ENCODE data around the gene HSF2.
A peak's percentile ranks its signal among the peaks of the same experiment; 100 is the strongest.

The HSF2 gene

GRCh38 chr6:122400462-122401089, 1.1 kb downstream of the HSF2 start:
- Histone ChIP-seq H3K4me3 (ENCODE audit: control insufficient read depth in 1 of 7, extremely low read depth in 1 of 7, insufficient read depth in 4 of 7, low read depth in 2 of 7, low read length in 6 of 7) (peak overlapping the region in 6 of 7 experiments; percentile 90 to 100 (median 94)), H3K27ac (ENCODE audit: insufficient read depth in 1 of 2, low read depth in 1 of 2, low read length in 2 of 2, poor library complexity in 1 of 2, severe bottlenecking in 2 of 2) (peak overlapping the region in 1 of 2 experiments; percentile 87), H3K9me3 (ENCODE audit: control extremely low read depth in 1 of 5, control insufficient read depth in 4 of 5, insufficient read depth in 2 of 5, low read depth in 1 of 5, low read length in 4 of 5) (no peaks in the 10 kb centered on the region), H3K27me3 (replicated peaks in 2 of 5; ENCODE audit: control insufficient read depth in 4 of 5, insufficient read depth in 5 of 5, low read length in 4 of 5) (no peaks in the 10 kb centered on the region), H3K36me3 (ENCODE audit: control insufficient read depth in 4 of 4, insufficient read depth in 4 of 4, low read length in 3 of 4) (peaks cover 0 to 2% (median 0%) of the 10 kb centered on the region in 4 experiments), H3K4me1 (ENCODE audit: control extremely low read depth in 1 of 4, control insufficient read depth in 4 of 4, insufficient read depth in 4 of 4, low read length in 3 of 4) (peaks cover 5 to 21% (median 11%) of the 10 kb centered on the region in 4 experiments)
- peak in 2 of 3 donors; percentile 6 to 9 for DNase-seq
- POLR2A ChIA-PET = no interaction called here
- CTCF ChIA-PET = interaction anchor here (1.2 kb wide), 1 partner anchor 38 kb away, joined by 3 read pairs; no protein-coding TSS in a partner anchor
- 79% methylated on average over 3 of the region's 4 CpGs for WGBS (ENCODE audit: insufficient coverage)

DNA sequence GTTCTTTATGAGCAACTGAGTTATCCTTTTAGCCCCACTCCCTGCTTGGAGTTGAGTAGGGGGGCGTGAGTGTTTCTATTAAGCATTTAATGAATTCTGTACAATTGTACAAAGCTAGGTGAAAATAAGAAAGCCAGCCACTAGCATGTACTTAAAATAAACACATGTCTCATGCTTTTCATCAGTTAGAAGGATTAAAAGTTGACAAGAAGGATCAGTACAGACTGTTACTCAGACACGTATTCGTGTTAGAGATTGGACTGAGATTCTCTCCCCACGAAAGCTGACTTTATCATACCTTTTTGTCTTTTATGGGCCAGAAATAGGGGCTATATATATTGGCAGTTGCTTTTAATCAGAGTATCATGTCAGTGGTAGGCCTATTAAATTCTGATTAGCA, 1.7 kb downstream of the HSF2 start:
- Histone ChIP-seq H3K27ac (ENCODE audit: insufficient read depth in 1 of 2, low read depth in 1 of 2, low read length in 2 of 2, poor library complexity in 1 of 2, severe bottlenecking in 2 of 2) (no peak overlapping the region), H3K4me3 (ENCODE audit: control insufficient read depth in 1 of 7, extremely low read depth in 1 of 7, insufficient read depth in 4 of 7, low read depth in 2 of 7, low read length in 6 of 7) (peak overlapping the region in 3 of 7 experiments; percentile 94 to 100 (median 99)), H3K27me3 (replicated peaks in 2 of 5; ENCODE audit: control insufficient read depth in 4 of 5, insufficient read depth in 5 of 5, low read length in 4 of 5) (no peaks in the 10 kb centered on the region), H3K36me3 (ENCODE audit: control insufficient read depth in 4 of 4, insufficient read depth in 4 of 4, low read length in 3 of 4) (peaks cover 0 to 2% (median 0%) of the 10 kb centered on the region in 4 experiments), H3K4me1 (ENCODE audit: control extremely low read depth in 1 of 4, control insufficient read depth in 4 of 4, insufficient read depth in 4 of 4, low read length in 3 of 4) (peaks cover 5 to 21% (median 11%) of the 10 kb centered on the region in 4 experiments), H3K9me3 (ENCODE audit: control extremely low read depth in 1 of 5, control insufficient read depth in 4 of 5, insufficient read depth in 2 of 5, low read depth in 1 of 5, low read length in 4 of 5) (no peaks in the 10 kb centered on the region)
- 100% methylated on average over 3 of the region's 4 CpGs for WGBS (ENCODE audit: insufficient coverage)
- DNase-seq = no peak
- CTCF ChIA-PET = interaction anchor here (1.1 to 1.3 kb wide), 3 partner anchors 19 to 46 kb away, joined by 3 to 4 read pairs (median 3); no protein-coding TSS in a partner anchor
- POLR2A ChIA-PET = no interaction called here

DNA sequence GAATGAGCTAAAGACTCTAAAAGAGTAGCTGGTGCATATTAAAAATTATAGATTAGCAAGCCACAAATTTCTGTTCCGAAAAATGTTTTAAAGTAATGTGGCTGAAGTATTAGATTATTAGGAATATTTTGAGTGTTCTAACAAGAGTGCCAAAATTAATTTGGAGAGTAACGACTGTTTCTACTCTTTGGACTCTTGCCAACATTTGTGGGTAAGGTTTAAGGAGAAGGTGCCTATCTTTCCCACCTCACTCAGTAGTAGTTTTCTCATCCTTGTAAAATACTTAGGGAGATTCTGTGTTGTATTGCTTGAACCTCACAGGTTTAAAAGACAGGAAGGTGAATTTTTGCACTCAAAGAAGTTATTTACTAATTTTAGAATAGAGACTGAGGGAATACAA, 5.0 kb downstream of the HSF2 start:
- H3K4me3 ChIP-seq (ENCODE audit: control insufficient read depth in 1 of 7, extremely low read depth in 1 of 7, insufficient read depth in 4 of 7, low read depth in 2 of 7, low read length in 6 of 7) = no peak overlapping the region
- ChIA-PET CTCF (interaction anchor here (1.6 kb wide), 1 partner anchor 14 kb away, joined by 4 read pairs; no protein-coding TSS in a partner anchor), POLR2A (interaction anchor here (1.3 kb wide), 1 partner anchor 14 kb away, joined by 4 read pairs; no protein-coding TSS in a partner anchor)
- peaks cover 5 to 18% (median 9%) of the 10 kb centered on the region in 4 experiments for H3K4me1 ChIP-seq (ENCODE audit: control extremely low read depth in 1 of 4, control insufficient read depth in 4 of 4, insufficient read depth in 4 of 4, low read length in 3 of 4)
- no peaks in the 10 kb centered on the region for H3K27me3 ChIP-seq (replicated peaks in 2 of 5; ENCODE audit: control insufficient read depth in 4 of 5, insufficient read depth in 5 of 5, low read length in 4 of 5)
- no peak for DNase-seq
- H3K9me3 ChIP-seq (ENCODE audit: control extremely low read depth in 1 of 5, control insufficient read depth in 4 of 5, insufficient read depth in 2 of 5, low read depth in 1 of 5, low read length in 4 of 5) = peaks cover 0 to 3% (median 0%) of the 10 kb centered on the region in 5 experiments
- 83% methylated on average over 1 of the region's 2 CpGs for WGBS (ENCODE audit: insufficient coverage)
- peaks cover 0 to 3% (median 2%) of the 10 kb centered on the region in 4 experiments for H3K36me3 ChIP-seq (ENCODE audit: control insufficient read depth in 4 of 4, insufficient read depth in 4 of 4, low read length in 3 of 4)
- no peak overlapping the region for H3K27ac ChIP-seq (ENCODE audit: insufficient read depth in 1 of 2, low read depth in 1 of 2, low read length in 2 of 2, poor library complexity in 1 of 2, severe bottlenecking in 2 of 2)

DNA sequence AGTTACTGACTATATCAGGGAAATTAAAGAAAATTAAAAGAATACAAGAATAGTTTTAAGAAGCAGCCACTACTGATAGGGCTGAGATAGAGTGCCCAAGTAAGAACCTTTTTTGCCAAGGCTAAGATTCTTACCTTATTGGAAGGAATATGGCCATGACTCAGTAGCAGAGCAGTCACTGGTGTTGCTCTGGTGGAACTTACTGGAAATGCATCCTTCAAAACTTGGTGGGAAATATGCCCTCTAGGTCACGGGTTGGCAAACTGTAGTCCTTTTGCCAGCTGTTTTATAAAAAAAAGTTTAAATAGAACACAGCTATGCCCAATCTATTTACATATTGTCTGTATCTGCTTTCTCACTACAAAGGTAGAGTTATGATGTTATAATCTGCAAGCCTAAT, 6.0 kb downstream of the HSF2 start:
- no CpG with 5 or more reads among the region's 1 CpG for WGBS (ENCODE audit: insufficient coverage)
- H3K27ac ChIP-seq (ENCODE audit: insufficient read depth in 1 of 2, low read depth in 1 of 2, low read length in 2 of 2, poor library complexity in 1 of 2, severe bottlenecking in 2 of 2) = no peak overlapping the region
- ChIA-PET CTCF (interaction anchor here (1.0 kb wide), 1 partner anchor 61 kb away, joined by 3 read pairs; no protein-coding TSS in a partner anchor), POLR2A (interaction anchor here (1.3 kb wide), 1 partner anchor 13 kb away, joined by 4 read pairs; no protein-coding TSS in a partner anchor)
- DNase-seq = peak; percentile 19 to 39 (median 26)
- H3K27me3 ChIP-seq (replicated peaks in 2 of 5; ENCODE audit: control insufficient read depth in 4 of 5, insufficient read depth in 5 of 5, low read length in 4 of 5) = no peaks in the 10 kb centered on the region
- peaks cover 0 to 3% (median 2%) of the 10 kb centered on the region in 4 experiments for H3K36me3 ChIP-seq (ENCODE audit: control insufficient read depth in 4 of 4, insufficient read depth in 4 of 4, low read length in 3 of 4)
- H3K9me3 ChIP-seq (ENCODE audit: control extremely low read depth in 1 of 5, control insufficient read depth in 4 of 5, insufficient read depth in 2 of 5, low read depth in 1 of 5, low read length in 4 of 5) = peaks cover 0 to 3% (median 0%) of the 10 kb centered on the region in 5 experiments
- no peak overlapping the region for H3K4me3 ChIP-seq (ENCODE audit: control insufficient read depth in 1 of 7, extremely low read depth in 1 of 7, insufficient read depth in 4 of 7, low read depth in 2 of 7, low read length in 6 of 7)
- peaks cover 4 to 11% (median 8%) of the 10 kb centered on the region in 4 experiments for H3K4me1 ChIP-seq (ENCODE audit: control extremely low read depth in 1 of 4, control insufficient read depth in 4 of 4, insufficient read depth in 4 of 4, low read length in 3 of 4)

DNA sequence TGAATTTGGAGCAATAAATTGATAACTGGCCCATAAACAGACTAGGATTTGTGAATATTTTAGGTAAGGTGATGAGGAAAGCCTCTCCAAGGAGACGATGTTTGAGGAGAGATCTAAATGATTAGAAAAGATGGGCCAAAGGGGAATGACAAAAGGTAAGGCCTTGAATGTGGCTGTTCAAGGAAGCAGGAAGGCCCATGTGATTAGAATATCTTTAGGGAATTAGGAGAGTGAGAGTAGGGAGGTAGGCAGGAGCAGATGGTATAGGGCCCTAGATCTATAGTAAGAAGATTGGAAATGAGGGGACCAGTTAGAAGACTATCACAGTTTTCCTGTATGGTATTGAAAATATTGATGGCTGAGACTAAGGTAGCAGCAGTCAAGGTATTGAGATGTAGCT, 6.7 kb downstream of the HSF2 start:
- CTCF ChIA-PET = interaction anchor here (1.0 kb wide), 1 partner anchor 61 kb away, joined by 3 read pairs; no protein-coding TSS in a partner anchor
- H3K4me3 ChIP-seq (ENCODE audit: control insufficient read depth in 1 of 7, extremely low read depth in 1 of 7, insufficient read depth in 4 of 7, low read depth in 2 of 7, low read length in 6 of 7) = no peak overlapping the region
- 100% methylated on average over 1 of the region's 1 CpG for WGBS (ENCODE audit: insufficient coverage)
- peaks cover 0 to 3% (median 0%) of the 10 kb centered on the region in 5 experiments for H3K9me3 ChIP-seq (ENCODE audit: control extremely low read depth in 1 of 5, control insufficient read depth in 4 of 5, insufficient read depth in 2 of 5, low read depth in 1 of 5, low read length in 4 of 5)
- peaks cover 0 to 3% (median 2%) of the 10 kb centered on the region in 4 experiments for H3K36me3 ChIP-seq (ENCODE audit: control insufficient read depth in 4 of 4, insufficient read depth in 4 of 4, low read length in 3 of 4)
- H3K27ac ChIP-seq (ENCODE audit: insufficient read depth in 1 of 2, low read depth in 1 of 2, low read length in 2 of 2, poor library complexity in 1 of 2, severe bottlenecking in 2 of 2) = no peak overlapping the region
- POLR2A ChIA-PET = no interaction called here
- peaks cover 0 to 3% (median 2%) of the 10 kb centered on the region in 4 experiments for H3K4me1 ChIP-seq (ENCODE audit: control extremely low read depth in 1 of 4, control insufficient read depth in 4 of 4, insufficient read depth in 4 of 4, low read length in 3 of 4)
- H3K27me3 ChIP-seq (replicated peaks in 2 of 5; ENCODE audit: control insufficient read depth in 4 of 5, insufficient read depth in 5 of 5, low read length in 4 of 5) = no peaks in the 10 kb centered on the region
- no peak for DNase-seq

- peaks cover 0 to 3% (median 0%) of the 10 kb centered on the region in 4 experiments for H3K4me1 ChIP-seq (ENCODE audit: control extremely low read depth in 1 of 4, control insufficient read depth in 4 of 4, insufficient read depth in 4 of 4, low read length in 3 of 4)
- peaks cover 0 to 3% (median 0%) of the 10 kb centered on the region in 5 experiments for H3K9me3 ChIP-seq (ENCODE audit: control extremely low read depth in 1 of 5, control insufficient read depth in 4 of 5, insufficient read depth in 2 of 5, low read depth in 1 of 5, low read length in 4 of 5)
- H3K4me3 ChIP-seq (ENCODE audit: control insufficient read depth in 1 of 7, extremely low read depth in 1 of 7, insufficient read depth in 4 of 7, low read depth in 2 of 7, low read length in 6 of 7) = no peak overlapping the region
- CTCF ChIA-PET = interaction anchor here (1.1 kb wide), 1 partner anchor 9 kb away, joined by 4 read pairs; no protein-coding TSS in a partner anchor
- H3K27me3 ChIP-seq (replicated peaks in 2 of 5; ENCODE audit: control insufficient read depth in 4 of 5, insufficient read depth in 5 of 5, low read length in 4 of 5) = no peaks in the 10 kb centered on the region
- DNase-seq = no peak
- POLR2A ChIA-PET = no interaction called here
- H3K27ac ChIP-seq (ENCODE audit: insufficient read depth in 1 of 2, low read depth in 1 of 2, low read length in 2 of 2, poor library complexity in 1 of 2, severe bottlenecking in 2 of 2) = no peak overlapping the region
- peaks cover 2 to 7% (median 4%) of the 10 kb centered on the region in 4 experiments for H3K36me3 ChIP-seq (ENCODE audit: control insufficient read depth in 4 of 4, insufficient read depth in 4 of 4, low read length in 3 of 4)
- 92% methylated on average over 4 of the region's 4 CpGs for WGBS (ENCODE audit: insufficient coverage)
These were observed 8.3 kb downstream of the HSF2 start for GRCh38 chr6:122407712-122408111.

- peaks cover 2 to 7% (median 5%) of the 10 kb centered on the region in 4 experiments for H3K36me3 ChIP-seq (ENCODE audit: control insufficient read depth in 4 of 4, insufficient read depth in 4 of 4, low read length in 3 of 4)
- H3K4me1 ChIP-seq (ENCODE audit: control extremely low read depth in 1 of 4, control insufficient read depth in 4 of 4, insufficient read depth in 4 of 4, low read length in 3 of 4) = peaks cover 0 to 3% (median 0%) of the 10 kb centered on the region in 4 experiments
- ChIA-PET POLR2A (no interaction called here), CTCF (interaction anchor here (1.1 kb wide), 1 partner anchor 9 kb away, joined by 4 read pairs; no protein-coding TSS in a partner anchor)
- H3K27me3 ChIP-seq (replicated peaks in 2 of 5; ENCODE audit: control insufficient read depth in 4 of 5, insufficient read depth in 5 of 5, low read length in 4 of 5) = no peaks in the 10 kb centered on the region
- H3K9me3 ChIP-seq (ENCODE audit: control extremely low read depth in 1 of 5, control insufficient read depth in 4 of 5, insufficient read depth in 2 of 5, low read depth in 1 of 5, low read length in 4 of 5) = peaks cover 0 to 3% (median 0%) of the 10 kb centered on the region in 5 experiments
- no peak for DNase-seq
- no peak overlapping the region for H3K27ac ChIP-seq (ENCODE audit: insufficient read depth in 1 of 2, low read depth in 1 of 2, low read length in 2 of 2, poor library complexity in 1 of 2, severe bottlenecking in 2 of 2)
- no peak overlapping the region for H3K4me3 ChIP-seq (ENCODE audit: control insufficient read depth in 1 of 7, extremely low read depth in 1 of 7, insufficient read depth in 4 of 7, low read depth in 2 of 7, low read length in 6 of 7)
- WGBS (ENCODE audit: insufficient coverage) = no CpG with 5 or more reads among the region's 1 CpG
These were observed 8.8 kb downstream of the HSF2 start for GRCh38 chr6:122408240-122408639.

All from common myeloid progenitor, CD34-positive (primary cell).